NCI-H1930 (cell line): ENCODE data around the gene PITX1.

Experiments
- DNase-seq, 2 experiments: peaks; one replicate each; lab custom pipeline; 2025; lab: John Stamatoyannopoulos, UW

PITX1 gene

DNA sequence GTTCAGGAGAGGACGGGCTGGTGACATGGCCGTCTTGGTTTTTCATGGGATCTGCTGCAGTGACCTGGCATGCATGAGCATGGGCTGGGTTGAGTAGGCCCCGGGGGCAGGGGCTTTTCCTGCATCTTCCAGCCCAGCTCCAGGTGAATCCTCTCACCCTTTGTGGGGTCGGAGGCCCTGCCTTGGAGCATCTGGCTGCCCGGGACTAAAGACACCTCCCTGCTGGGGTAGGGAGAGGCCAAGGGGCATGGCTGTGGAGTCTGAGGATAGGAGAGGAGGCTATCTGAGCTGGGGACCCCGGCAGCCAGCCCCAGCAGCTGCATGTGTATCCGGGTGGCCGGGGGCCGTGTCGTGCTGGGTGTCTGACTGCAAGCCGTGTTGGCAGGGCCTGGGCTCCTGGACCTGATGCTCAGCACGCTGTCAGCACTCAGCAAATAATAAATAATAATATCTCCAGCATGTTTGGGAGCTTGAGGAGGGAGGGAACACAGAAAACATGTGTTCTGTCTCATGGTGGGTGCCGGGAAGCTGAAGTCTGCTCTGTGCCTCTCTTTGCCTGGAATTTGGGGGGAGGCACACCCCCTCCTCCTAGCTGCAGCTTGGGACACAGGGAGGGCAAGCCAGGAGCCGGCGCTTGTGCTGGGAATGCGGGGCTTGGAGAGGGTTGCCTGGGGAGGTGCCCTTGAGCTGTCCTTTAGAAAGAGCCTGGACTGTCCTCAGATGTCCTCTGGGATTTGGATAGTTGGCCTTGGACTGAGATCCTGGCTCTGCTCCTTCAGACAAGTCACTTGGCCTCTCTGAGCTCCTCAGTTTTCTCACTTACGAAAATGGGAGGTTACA lies 28.4 kb upstream of the PITX1 start:
- DNase-seq, result no peak

GRCh38 chr5:135061001-135061400 lies 27.0 kb upstream of the PITX1 start:
- no peak for DNase-seq

GRCh38 chr5:135060021-135060420 lies 26.0 kb upstream of the PITX1 start:
- no peak for DNase-seq

GRCh38 chr5:135059000-135059923 lies 25.2 kb upstream of the PITX1 start:
- DNase-seq, result no peak

DNA sequence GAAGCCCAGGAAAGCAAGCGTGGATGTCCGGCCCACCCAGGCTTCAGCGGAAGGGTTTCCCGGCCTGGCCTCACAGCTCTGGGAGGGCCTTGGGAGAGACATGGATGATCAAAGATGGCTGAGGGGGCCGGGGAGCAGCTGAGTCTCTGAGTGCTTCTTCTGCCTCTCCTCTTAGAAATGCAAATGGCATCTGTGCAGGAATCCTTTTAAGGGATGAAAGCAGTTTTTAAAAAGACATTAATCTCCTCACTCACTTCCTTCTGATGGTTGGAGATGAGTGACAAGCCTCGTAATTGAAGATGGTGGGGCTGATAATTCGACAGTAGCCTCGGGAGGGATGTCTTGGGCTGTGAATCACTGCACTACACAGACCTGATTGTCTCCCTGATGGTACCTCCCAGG lies 24.3 kb upstream of the PITX1 start:
- no peak for DNase-seq

- DNase-seq, result no peak
Measured at GRCh38 chr5:135057233-135057632, 23.2 kb upstream of the PITX1 start.

DNA sequence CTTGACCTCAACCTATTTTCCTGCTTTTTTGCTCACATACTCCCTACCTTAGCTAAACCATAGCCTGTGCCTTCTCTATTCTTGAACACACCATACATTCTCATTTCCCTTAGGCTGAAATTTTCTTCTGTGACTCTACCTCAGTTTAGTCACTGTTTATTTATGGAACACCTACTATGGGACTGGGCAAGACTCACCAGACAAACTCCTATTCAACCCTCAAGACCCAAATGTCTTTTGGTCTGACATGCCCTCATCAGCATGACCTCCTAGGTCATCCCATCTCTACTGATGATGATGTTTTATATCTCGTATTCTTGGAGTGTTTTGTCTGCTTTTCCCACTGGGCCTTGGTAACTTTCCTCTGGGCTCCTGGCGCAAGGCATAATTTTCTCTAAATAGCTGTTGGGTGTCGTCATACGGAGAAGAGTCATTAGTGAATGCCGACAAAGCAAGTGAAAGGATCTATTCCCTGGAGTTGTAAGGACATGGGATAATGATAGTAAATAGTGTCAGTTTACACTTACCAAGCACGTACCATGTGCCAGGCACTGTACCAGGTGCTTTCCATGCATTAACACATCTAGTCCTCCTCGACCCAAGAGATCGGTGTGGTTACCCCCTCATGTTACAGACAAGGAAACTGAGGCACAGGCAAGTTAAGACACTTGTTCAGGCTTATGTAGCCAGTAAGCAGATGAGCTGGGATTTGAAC lies 22.4 kb upstream of the PITX1 start:
- no peak for DNase-seq

GRCh38 chr5:135055396-135055795 lies 21.4 kb upstream of the PITX1 start:
- DNase-seq, result no peak

DNA sequence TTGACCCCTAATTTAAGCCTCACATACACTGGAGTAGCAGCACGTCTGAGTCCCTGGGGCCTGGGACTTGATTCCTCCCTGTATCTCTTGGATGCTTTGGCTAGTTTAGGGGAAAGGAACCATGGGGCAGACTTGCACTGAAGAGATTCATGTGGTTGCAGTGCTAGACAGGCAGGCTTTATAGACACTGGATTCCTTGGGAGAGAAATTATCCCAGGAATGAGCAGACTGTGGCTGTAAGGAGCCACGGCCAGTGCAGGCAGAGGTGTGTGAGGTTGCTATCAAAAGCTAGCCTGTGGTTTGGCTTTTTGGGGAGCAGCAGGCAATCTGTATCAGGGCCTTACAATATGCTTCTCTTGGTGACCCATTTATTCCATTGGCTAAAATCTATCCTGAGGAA lies 20.5 kb upstream of the PITX1 start:
- no peak for DNase-seq

- DNase-seq, result no peak
Measured at GRCh38 chr5:135053989-135054388, 20.0 kb upstream of the PITX1 start.

- no peak for DNase-seq
Measured at GRCh38 chr5:135053278-135053677, 19.2 kb upstream of the PITX1 start.

- DNase-seq, result no peak
Measured at GRCh38 chr5:135052511-135053145, 18.6 kb upstream of the PITX1 start.

DNA sequence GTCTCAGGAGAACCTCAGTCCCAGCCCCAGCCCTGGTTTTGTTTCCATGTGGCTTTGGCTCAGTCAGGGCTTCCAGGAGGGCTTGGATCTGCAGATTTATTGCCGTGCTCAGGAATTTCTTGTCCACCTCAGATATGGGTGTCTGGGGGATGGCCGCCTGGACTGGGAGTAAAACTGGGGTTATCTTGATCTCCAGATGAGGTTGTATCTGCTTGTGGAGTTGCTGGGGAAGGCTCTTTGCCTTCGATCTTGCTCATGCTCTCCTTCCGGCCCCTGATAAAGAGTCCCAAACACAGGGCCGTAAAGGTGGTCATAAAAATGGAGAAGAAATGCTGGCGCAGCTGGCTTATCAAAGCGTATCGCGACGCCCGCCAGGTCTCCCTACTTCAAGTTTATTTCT lies 17.8 kb upstream of the PITX1 start:
- DNase-seq, result no peak

- DNase-seq, result no peak
Measured at GRCh38 chr5:135051399-135051798, 17.4 kb upstream of the PITX1 start.

- no peak for DNase-seq
Measured at GRCh38 chr5:135050244-135050767, 16.3 kb upstream of the PITX1 start.

- no peak for DNase-seq
Measured at GRCh38 chr5:135048930-135049329, 14.9 kb upstream of the PITX1 start.

GRCh38 chr5:135048286-135048685 lies 14.3 kb upstream of the PITX1 start:
- no peak for DNase-seq

DNA sequence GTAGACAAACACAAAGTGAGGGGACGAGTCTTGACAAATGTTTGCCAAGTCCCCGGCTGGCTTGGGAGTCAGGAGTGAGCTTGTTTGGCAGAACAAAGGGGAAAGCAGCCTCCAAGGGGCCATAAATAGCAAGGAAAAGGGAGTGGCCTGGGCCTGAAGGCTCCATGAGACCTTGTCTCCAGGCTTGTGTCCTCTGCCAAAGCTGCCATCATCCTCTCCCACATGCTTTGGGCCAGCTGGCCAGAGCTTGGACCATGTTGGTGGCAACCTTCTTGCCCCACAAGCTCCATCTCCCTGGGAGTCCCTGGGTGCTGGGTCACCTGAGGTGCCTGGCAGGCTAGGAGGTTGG lies 13.3 kb upstream of the PITX1 start:
- no peak for DNase-seq

GRCh38 chr5:135046661-135047346 lies 12.8 kb upstream of the PITX1 start:
- no peak for DNase-seq

DNA sequence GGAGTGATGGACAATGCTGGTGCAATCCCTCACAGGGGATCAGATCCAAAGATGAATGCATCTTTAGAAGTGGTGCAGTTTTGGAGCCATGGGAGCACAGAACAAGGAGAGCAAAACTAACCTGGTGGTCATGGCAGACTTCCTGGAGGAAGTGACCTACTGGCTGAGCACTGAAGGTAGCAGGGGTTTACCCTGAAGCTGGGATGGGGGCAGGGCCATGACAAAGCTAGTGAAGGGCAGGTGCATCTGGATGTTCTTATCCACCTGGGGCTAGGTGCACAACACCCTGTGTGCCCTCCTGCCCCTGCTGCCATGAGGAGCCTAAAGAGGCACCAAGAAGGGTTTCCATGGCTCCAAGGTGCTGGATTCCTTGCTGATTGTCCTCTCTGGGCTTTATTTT lies 11.5 kb upstream of the PITX1 start:
- no peak for DNase-seq

- DNase-seq, result no peak
Measured at GRCh38 chr5:135042595-135042994, 8.6 kb upstream of the PITX1 start.
